B cell (primary cell): Measurements from ENCODE around the gene DISP3. TPM values are rescaled to one million over a fixed set of nuclear protein-coding genes. Genes with fewer than 3 reads are reported as not detected.

ENCODE experiments used
- ATAC-seq: fragments of 200-7000 bp; cut with Tn5 transposase; one replicate; pipeline ENCODE4 v1.10.0; 2021; ENCODE audit warnings: low read depth, mild to moderate bottlenecking, moderate number of reproducible peaks, moderate library complexity
- CTCF ChIA-PET: fragments of 350-600 bp; sonication (Branson Sonifier 250); formaldehyde crosslinking; loops from one replicate; lab custom pipeline; 2021; ENCODE audit warnings: antibody characterized with exemption, inconsistent platforms; lab: Charles Lee
- POLR2A ChIA-PET: fragments of 350-600 bp; sonication (Branson Sonifier 250); formaldehyde crosslinking; loops from one replicate; lab custom pipeline; 2021; ENCODE audit warnings: antibody characterized with exemption; lab: Charles Lee
- DNase-seq: peaks from one replicate; pipeline ENCODE4 v3.0.0; 2013
- H2AFZ ChIP-seq: 2 replicates; pipeline ENCODE4 v1.6.1; 2012; ENCODE audit warnings: mild to moderate bottlenecking, low read depth, low read length; ENCODE audit not compliant: insufficient read depth, poor library complexity, severe bottlenecking
- H3K27ac ChIP-seq, 2 donors: 1 replicate in 1 of 2; 2 replicates in 1 of 2; pipeline ENCODE4 v1.5.1; 2012 to 2013; ENCODE audit warnings: low read length in 2 of 2, mild to moderate bottlenecking in 2 of 2, moderate library complexity in 1 of 2
- H3K27me3 ChIP-seq, 4 experiments: fragments of 200-600 bp in 1 of 4; sonication (generic) in 1 of 4; replicated peaks in 1 of 4; 1 replicate in 2 of 4; 2 replicates in 2 of 4; pipeline versions ENCODE4 v1.6.1 to v1.7.0; 2013 to 2016; ENCODE audit warnings: low read length in 3 of 4, mild to moderate bottlenecking in 2 of 4, mixed read lengths in 1 of 4, moderate library complexity in 1 of 4; ENCODE audit not compliant: insufficient read depth in 4 of 4, control insufficient read depth in 3 of 4; ENCODE audit errors: control extremely low read depth in 1 of 4
- H3K36me3 ChIP-seq, 2 experiments: replicated peaks in 1 of 2; 1 replicate in 1 of 2; 2 replicates in 1 of 2; pipeline versions ENCODE4 v1.6.1 to v1.7.1; 2013; ENCODE audit warnings: low read length in 1 of 2; ENCODE audit not compliant: insufficient read depth in 2 of 2, control insufficient read depth in 1 of 2; ENCODE audit errors: control extremely low read depth in 1 of 2, extremely low read depth in 1 of 2
- H3K4me1 ChIP-seq, 2 donors: fragments of 200-600 bp in 1 of 2; sonication (generic) in 1 of 2; 1 replicate in 1 of 2; 2 replicates in 1 of 2; pipeline versions ENCODE4 v1.5.1 to v1.6.1; 2013 to 2017; ENCODE audit warnings: low read length in 2 of 2; ENCODE audit not compliant: control insufficient read depth in 2 of 2, insufficient read depth in 2 of 2
- H3K4me2 ChIP-seq: replicated peaks from 2 replicates; pipeline ENCODE3; 2012; ENCODE audit warnings: mild to moderate bottlenecking, low read depth, low read length; ENCODE audit not compliant: poor library complexity, severe bottlenecking
- H3K4me3 ChIP-seq, 5 experiments: fragments of 200-600 bp in 1 of 5; sonication (generic) in 1 of 5; 1 replicate in 3 of 5; 2 replicates in 2 of 5; pipeline versions ENCODE4 v1.5.1 to v1.7.0; 2011 to 2016; ENCODE audit warnings: low read length in 4 of 5, mild to moderate bottlenecking in 4 of 5, low read depth in 2 of 5, control low read depth in 1 of 5, moderate library complexity in 1 of 5; ENCODE audit not compliant: insufficient read depth in 1 of 5; ENCODE audit errors: control extremely low read depth in 1 of 5, extremely low read depth in 1 of 5
- H3K79me2 ChIP-seq: fragments of 200-600 bp; sonication (generic); one replicate; pipeline ENCODE4 v1.6.0; 2016; ENCODE audit warnings: low read length; ENCODE audit not compliant: control insufficient read depth, insufficient read depth
- H3K9ac ChIP-seq: fragments of 200-600 bp; sonication (generic); 2 replicates; pipeline ENCODE4 v1.6.1; 2017; ENCODE audit warnings: mild to moderate bottlenecking, low read length, moderate library complexity
- H3K9me3 ChIP-seq, 3 donors: one replicate each; pipeline versions ENCODE4 v1.6.1 to v1.7.1; 2013; ENCODE audit warnings: low read length in 2 of 3; ENCODE audit not compliant: control insufficient read depth in 2 of 3, insufficient read depth in 1 of 3; ENCODE audit errors: control extremely low read depth in 1 of 3
- H4K20me1 ChIP-seq: 2 replicates; pipeline ENCODE4 v1.6.0; 2012; ENCODE audit warnings: mild to moderate bottlenecking, low read length; ENCODE audit not compliant: insufficient read depth, control insufficient read depth, poor library complexity, severe bottlenecking
- H3K27ac Mint-ChIP-seq: one replicate; pipeline ENCODE4 v1.8.0; 2021; ENCODE audit warnings: mixed read lengths
- H3K27me3 Mint-ChIP-seq: one replicate; pipeline ENCODE4 v1.8.0; 2021; ENCODE audit warnings: mixed read lengths
- H3K4me1 Mint-ChIP-seq: one replicate; pipeline ENCODE4 v1.8.0; 2021; ENCODE audit warnings: mixed read lengths
- H3K4me3 Mint-ChIP-seq: one replicate; pipeline ENCODE4 v1.8.0; 2021; ENCODE audit warnings: mixed read lengths
- H3K9me3 Mint-ChIP-seq: one replicate; pipeline ENCODE4 v1.8.0; 2022; ENCODE audit warnings: mixed read lengths; ENCODE audit not compliant: insufficient read depth
- EZH2 ChIP-seq: IDR thresholded peaks from 2 replicates; pipeline ENCODE4 v1.6.1; 2012; ENCODE audit warnings: borderline replicate concordance, low read depth, mild to moderate bottlenecking, moderate library complexity, low read length; ENCODE audit not compliant: insufficient read depth, poor library complexity, severe bottlenecking
- WGBS: methylation state at CpG from one replicate; pipeline ENCODE4 v1.1.5; 2013; ENCODE audit warnings: missing lambda C conversion rate; ENCODE audit not compliant: insufficient coverage; 5-methylcytosine and 5-hydroxymethylcytosine counted together
- intact Hi-C: fragments of 100-400 bp; cut with micrococcal nuclease; formaldehyde crosslinking; loops from one replicate; pipeline ENCODE4 v1.10.0; 2022
- polyA plus RNA-seq: library from polyadenylated mRNA; depleted of rRNA; stranded (reverse); fragments of >200 nt; gene quantifications from 2 replicates; pipeline ENCODE4 v1.2.3, GENCODE V29; 2012
- total RNA-seq, 2 donors: library from RNA; stranded (reverse); fragments of 120-200 nt in 1 of 2; gene quantifications; 1 replicate in 1 of 2; 2 replicates in 1 of 2; pipeline versions ENCODE4 v1.2.3 to v1.2.4, GENCODE V29; 2013 to 2022
- TF ChIP-seq, protein P1 (sequence below): fragments of 200-600 bp; IDR thresholded peaks from one replicate; pipeline ENCODE4 v1.8.0; 2022; ENCODE audit warnings: antibody characterized with exemption, mild to moderate bottlenecking

The DISP3 gene
- total and polyA plus RNA-seq, 2 donors (not counting 1 experiment from before 2014, with no cell fraction given) = 0.25 to 1.6 TPM

DNA sequence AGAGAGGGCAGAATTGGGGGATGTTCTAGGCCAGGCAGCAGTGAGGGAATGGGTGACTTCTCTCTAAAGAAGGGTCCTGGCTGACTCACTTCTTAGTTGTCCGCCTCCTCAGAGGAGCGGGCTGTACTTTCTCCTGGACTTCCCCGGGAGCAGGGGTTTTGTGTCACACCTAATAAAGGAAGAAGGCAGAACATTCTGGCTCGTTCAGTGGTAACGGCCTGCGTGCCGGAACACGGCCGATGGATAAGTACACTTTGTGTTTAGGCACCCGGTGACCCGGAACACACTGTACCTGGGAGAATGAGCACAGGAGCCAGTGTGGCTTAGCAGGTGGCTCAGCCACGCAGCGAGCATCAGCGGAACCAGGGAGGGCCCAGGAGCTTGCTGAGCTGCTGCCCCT is 90.6 kb downstream of the DISP3 start:
- Histone ChIP-seq H3K9ac (no peak overlapping the region), H3K79me2 (no peaks in the 10 kb centered on the region), H3K36me3 (no peaks in the 10 kb centered on the region), H3K9me3 (no peaks in the 10 kb centered on the region), H3K4me2 (no peak overlapping the region), H3K27me3 (peaks cover 0 to 16% (median 0%) of the 10 kb centered on the region in 4 experiments), H3K4me1 (no peaks in the 10 kb centered on the region), H3K27ac (no peak overlapping the region), H2AFZ (no peak overlapping the region), H4K20me1 (no peaks in the 10 kb centered on the region), H3K4me3 (no peak overlapping the region)
- no peak for TF ChIP-seq EZH2
- TF ChIP-seq, protein P1, sequence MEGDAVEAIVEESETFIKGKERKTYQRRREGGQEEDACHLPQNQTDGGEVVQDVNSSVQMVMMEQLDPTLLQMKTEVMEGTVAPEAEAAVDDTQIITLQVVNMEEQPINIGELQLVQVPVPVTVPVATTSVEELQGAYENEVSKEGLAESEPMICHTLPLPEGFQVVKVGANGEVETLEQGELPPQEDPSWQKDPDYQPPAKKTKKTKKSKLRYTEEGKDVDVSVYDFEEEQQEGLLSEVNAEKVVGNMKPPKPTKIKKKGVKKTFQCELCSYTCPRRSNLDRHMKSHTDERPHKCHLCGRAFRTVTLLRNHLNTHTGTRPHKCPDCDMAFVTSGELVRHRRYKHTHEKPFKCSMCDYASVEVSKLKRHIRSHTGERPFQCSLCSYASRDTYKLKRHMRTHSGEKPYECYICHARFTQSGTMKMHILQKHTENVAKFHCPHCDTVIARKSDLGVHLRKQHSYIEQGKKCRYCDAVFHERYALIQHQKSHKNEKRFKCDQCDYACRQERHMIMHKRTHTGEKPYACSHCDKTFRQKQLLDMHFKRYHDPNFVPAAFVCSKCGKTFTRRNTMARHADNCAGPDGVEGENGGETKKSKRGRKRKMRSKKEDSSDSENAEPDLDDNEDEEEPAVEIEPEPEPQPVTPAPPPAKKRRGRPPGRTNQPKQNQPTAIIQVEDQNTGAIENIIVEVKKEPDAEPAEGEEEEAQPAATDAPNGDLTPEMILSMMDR = no peak
- 86% methylated on average over 14 of the region's 14 CpGs for WGBS
- no peak overlapping the region for H3K27ac Mint-ChIP-seq
- H3K4me3 Mint-ChIP-seq = no peak overlapping the region
- peaks cover 16% of the 10 kb centered on the region for H3K27me3 Mint-ChIP-seq
- no peak for DNase-seq
- no peak for ATAC-seq
- intact Hi-C loops = no loop called here
- no peaks in the 10 kb centered on the region for H3K4me1 Mint-ChIP-seq
- CTCF ChIA-PET = no interaction called here
- POLR2A ChIA-PET = no interaction called here
- H3K9me3 Mint-ChIP-seq = no peaks in the 10 kb centered on the region

DNA sequence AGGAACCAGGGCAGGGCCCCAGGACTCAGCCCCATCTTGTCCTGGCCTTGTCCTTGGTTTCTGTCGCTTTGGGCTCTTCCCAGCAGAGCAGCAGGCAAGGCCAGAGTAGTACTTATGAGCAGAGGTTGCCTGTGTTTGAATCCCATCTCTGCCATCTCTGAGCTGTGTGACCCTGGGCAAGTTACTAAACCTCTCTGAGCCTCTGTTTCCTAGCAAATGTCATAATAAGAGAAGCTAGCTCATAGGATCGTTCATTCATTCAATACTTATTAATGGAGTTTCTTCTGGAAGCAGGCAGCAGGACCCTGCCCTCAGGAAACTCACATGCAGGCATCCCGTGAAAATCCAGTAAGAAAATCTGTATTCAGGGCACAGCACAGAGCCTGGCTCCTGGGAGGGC is 91.0 kb downstream of the DISP3 start:
- ChIA-PET POLR2A (no interaction called here), CTCF (no interaction called here)
- Histone ChIP-seq H3K27ac (no peak overlapping the region), H3K27me3 (peaks cover 0 to 16% (median 0%) of the 10 kb centered on the region in 4 experiments), H4K20me1 (no peaks in the 10 kb centered on the region), H2AFZ (no peak overlapping the region), H3K4me2 (no peak overlapping the region), H3K79me2 (no peaks in the 10 kb centered on the region), H3K36me3 (no peaks in the 10 kb centered on the region), H3K9me3 (no peaks in the 10 kb centered on the region), H3K4me3 (no peak overlapping the region), H3K9ac (no peak overlapping the region), H3K4me1 (no peaks in the 10 kb centered on the region)
- H3K4me3 Mint-ChIP-seq = no peak overlapping the region
- TF ChIP-seq EZH2 = no peak
- TF ChIP-seq, protein P1 = no peak
- H3K27ac Mint-ChIP-seq = no peak overlapping the region
- ATAC-seq = no peak
- WGBS = 94% methylated on average over 2 of the region's 3 CpGs
- H3K9me3 Mint-ChIP-seq = no peaks in the 10 kb centered on the region
- peaks cover 16% of the 10 kb centered on the region for H3K27me3 Mint-ChIP-seq
- intact Hi-C loops = no loop called here
- no peak for DNase-seq
- H3K4me1 Mint-ChIP-seq = no peaks in the 10 kb centered on the region
